AG09319 (cell line): ENCODE data around the gene LPIN1.
"Not testable (repeated sequence)": the region's sequence is repeated elsewhere in the genome, so short reads cannot be mapped to it uniquely, and the experiment has no call there.

Experiments used
- DNase-seq: peaks from one replicate; pipeline ENCODE4 v3.0.0-alpha.2; 2010; ENCODE audit warnings: low read depth; ENCODE audit errors: extremely low read depth
- TF ChIP-seq, protein P1 (sequence below): IDR thresholded peaks from 2 replicates; pipeline ENCODE4 v1.5.1; 2011; ENCODE audit warnings: low read depth, mild to moderate bottlenecking, inconsistent platforms, low read length, moderate library complexity

Gene LPIN1

GRCh38 chr2:11820650-11821049, 74.2 kb downstream of the LPIN1 start:
- TF ChIP-seq, protein P1, sequence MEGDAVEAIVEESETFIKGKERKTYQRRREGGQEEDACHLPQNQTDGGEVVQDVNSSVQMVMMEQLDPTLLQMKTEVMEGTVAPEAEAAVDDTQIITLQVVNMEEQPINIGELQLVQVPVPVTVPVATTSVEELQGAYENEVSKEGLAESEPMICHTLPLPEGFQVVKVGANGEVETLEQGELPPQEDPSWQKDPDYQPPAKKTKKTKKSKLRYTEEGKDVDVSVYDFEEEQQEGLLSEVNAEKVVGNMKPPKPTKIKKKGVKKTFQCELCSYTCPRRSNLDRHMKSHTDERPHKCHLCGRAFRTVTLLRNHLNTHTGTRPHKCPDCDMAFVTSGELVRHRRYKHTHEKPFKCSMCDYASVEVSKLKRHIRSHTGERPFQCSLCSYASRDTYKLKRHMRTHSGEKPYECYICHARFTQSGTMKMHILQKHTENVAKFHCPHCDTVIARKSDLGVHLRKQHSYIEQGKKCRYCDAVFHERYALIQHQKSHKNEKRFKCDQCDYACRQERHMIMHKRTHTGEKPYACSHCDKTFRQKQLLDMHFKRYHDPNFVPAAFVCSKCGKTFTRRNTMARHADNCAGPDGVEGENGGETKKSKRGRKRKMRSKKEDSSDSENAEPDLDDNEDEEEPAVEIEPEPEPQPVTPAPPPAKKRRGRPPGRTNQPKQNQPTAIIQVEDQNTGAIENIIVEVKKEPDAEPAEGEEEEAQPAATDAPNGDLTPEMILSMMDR = no peak
- DNase-seq = no peak

GRCh38 chr2:11821705-11822104, 75.3 kb downstream of the LPIN1 start:
- no peak for DNase-seq

DNA sequence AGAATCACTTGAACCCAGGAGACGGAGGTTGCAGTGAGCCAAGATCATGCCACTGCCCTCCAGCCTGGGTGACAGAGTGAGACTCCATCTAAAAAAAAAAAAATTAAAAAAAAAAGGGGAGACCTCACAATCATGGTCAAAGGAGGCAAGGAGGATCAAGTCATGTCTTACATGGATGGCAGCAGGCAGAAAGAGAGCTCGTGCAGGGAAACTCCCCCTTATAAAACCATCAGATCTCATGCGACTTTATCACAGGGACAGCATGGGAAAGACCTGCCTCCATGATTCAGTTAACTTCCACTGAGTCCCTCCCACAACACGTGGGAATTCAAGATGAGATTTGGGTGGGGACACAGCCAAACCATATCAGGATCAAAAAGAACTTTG, 75.9 kb downstream of the LPIN1 start:
- DNase-seq = not testable (repeated sequence)

More at GRCh38 chr2:11821705-11822104, 75.3 kb downstream of the LPIN1 start:
- TF ChIP-seq, protein P1 = no peak

DNA sequence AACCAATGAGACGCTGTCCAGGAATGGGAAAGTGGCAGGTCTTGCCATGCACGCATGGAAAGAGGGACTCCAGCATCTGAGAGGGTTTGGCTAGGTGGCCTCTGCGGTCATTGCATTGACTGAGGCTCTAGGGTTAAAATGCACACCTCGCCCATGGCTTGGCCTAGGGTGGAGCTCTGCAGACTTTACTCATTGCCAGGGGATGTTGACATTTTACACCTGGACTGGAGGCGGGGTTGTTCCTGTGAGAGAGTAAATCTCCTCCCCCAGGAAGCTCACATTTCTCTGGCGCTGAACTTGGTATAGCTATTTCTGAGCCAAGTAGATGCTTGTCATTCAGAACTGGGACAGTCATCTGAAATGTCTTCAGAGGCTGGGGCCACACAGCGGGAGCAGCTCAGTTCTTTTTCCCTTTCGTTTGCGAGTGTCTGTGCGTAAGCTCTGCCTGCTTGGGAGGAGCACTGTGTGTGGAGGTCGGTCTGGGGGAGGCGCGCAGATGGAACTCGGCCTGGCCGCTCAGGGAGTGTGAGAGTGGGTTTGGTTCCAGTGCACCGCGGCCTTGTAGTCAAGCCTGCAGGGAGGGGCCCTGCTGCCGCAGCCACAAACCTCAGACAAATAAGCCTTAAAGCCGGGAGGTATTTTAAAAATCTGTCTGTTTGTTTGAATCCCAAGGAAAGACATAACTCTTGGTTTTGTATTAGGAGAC, 76.5 kb downstream of the LPIN1 start:
- TF ChIP-seq, protein P1 = no peak
- no peak for DNase-seq

GRCh38 chr2:11824901-11825828, 78.7 kb downstream of the LPIN1 start:
- TF ChIP-seq, protein P1 = no peak
- DNase-seq = no peak

DNA sequence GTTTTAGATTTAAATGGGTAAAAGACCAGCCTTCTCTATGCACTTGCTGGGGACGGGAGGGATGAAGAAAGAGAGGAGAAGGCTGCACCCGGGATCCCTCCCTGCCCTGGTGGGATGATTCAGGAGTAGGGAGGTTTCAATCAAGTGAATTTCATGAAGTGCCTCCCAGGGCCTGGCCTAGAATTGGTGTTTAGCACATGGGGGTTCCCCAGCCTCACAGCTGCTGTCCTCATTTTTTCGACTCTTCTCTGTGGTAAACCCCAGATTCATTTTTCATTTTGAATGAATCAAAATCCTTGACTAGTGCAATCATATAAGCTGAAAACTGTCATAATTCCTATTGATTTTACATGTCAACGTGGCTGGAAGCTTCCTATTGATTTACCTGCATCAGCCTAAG, 81.1 kb downstream of the LPIN1 start:
- no peak for DNase-seq
- TF ChIP-seq, protein P1 = no peak

DNA sequence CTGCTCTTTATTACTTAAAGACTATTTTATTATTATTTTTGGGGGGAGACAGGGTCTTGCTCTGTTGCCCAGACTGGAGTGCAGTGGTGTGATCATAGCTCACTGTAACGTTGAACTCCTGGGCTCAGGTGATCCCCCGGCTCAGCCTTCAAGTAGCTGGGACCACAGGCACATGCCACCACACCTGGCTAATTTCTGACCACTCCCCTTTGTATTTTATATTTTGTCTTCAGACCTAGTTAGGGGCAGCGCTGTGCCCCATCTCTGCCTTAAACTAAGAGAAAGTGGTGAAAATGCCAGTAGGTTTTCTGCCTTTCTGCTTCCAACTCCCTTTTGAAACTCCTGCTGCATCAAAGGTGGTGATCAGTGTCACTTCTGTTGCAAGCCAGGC, 82.5 kb downstream of the LPIN1 start:
- DNase-seq = no peak
- TF ChIP-seq, protein P1 = no peak
